Spleen (tissue), 7 donors: ENCODE results near the gene INO80.

ENCODE experiments used
- CTCF ChIP-seq, 11 experiments: fragments of 200-600 bp in 7 of 11; fragments of 450-650 bp in 4 of 11; sonication (generic) in 4 of 11; IDR thresholded peaks in 8 of 11; conservative IDR thresholded peaks in 3 of 11; 1 replicate in 7 of 11; 2 replicates in 4 of 11; pipeline versions ENCODE4 v1.4.0 to v1.8.0; 2016 to 2021; ENCODE audit warnings: antibody characterized with exemption in 11 of 11, inconsistent platforms in 4 of 11, mild to moderate bottlenecking in 1 of 11
- POLR2AphosphoS5 ChIP-seq, 3 donors: sonication (generic); formaldehyde crosslinking; IDR thresholded peaks; one replicate each; pipeline ENCODE4 v1.5.1; 2017; ENCODE audit warnings: antibody characterized with exemption in 3 of 3
- donor health status: DM: no; HTN: no; CAD: no; lungs with moderate emphysema.
- donor health status: DM: no; HTN: no; CAD: no.
- donor health status: DM: no; HTN: no; CAD: no.

DNA sequence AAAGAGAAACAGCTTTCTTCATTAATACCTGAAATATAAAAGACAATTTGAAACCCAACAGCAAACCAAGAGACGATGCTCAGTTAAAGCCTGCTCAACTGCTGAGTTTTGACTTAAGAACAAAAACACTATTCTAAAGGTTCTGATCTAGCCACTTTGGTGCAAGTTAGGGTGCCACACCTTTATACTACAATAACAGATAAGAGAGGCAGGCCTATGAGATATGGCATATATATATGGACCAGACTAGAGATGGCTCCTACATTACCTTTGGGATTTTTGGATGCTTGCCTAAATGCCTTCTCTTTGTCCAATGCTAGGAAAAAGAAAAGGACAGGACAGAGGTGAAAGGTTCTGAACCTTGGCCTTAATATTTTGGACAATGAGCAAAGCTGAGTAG, 68.6 kb downstream of the INO80 start:
- no peak for TF ChIP-seq POLR2AphosphoS5 (IDR thresholded peaks at IDR 0.05)
- TF ChIP-seq CTCF (IDR thresholded peaks at IDR 0.05 in 8 of 11, conservative IDR thresholded peaks at IDR 0.05 in 3 of 11), result no peak
